ENCODE data around the gene RUNDC3A. TPM values are rescaled to one million over a fixed set of nuclear protein-coding genes. Genes with fewer than 3 reads are reported as not detected.

The RUNDC3A gene
- total RNA-seq, 4 donors from 2014 or later, result 0.54 to 1.5 (median 0.69) TPM; not detected in 1

DNA sequence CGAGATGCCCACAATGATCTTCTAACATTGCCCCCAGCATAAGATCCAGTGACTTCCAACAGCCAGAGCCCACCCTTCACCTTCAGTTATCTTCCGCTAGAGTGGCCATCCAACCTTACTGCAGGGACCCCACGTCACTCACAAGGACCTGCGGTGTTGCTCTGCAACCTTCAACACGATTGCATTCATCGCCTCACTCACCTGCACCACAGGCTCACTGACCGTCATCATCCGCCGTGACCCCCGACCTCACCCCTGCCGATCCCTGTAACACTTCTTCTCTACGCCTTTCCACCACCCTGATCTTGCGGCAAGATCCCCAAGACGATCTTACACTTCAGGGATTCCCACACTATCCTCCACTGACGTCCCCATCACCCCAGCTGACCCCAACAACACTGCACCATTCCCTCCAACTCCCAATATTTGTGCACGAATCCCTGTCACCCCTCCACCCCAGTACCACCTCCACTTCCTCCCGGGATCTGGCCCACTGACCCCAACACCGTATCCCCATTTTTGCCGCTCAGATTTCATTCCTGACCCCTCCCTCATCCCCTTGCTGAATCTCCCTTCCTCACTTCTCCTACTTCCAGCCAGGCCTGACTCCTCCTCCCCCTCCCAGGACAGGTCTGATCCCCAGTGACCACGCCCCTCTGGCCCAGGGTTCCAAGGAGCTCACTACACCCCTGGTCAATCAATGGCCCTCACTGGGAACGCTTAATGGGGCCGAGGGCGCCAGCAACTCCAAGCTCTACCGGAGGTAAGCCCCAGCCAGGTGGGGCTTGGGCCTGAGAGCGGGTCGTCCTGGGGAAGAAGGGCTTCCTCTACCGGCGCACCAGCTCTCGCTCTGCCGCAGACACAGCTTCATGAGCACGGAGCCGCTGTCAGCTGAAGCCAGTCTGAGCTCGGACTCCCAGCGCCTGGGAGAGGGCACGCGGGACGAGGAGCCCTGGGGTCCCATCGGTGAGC lies 7.6 kb downstream of the RUNDC3A start:
- H3K9me3 ChIP-seq, result no peaks in the 10 kb centered on the region
- H3K4me3 ChIP-seq, result no peak overlapping the region
- TF ChIP-seq, protein P1, sequence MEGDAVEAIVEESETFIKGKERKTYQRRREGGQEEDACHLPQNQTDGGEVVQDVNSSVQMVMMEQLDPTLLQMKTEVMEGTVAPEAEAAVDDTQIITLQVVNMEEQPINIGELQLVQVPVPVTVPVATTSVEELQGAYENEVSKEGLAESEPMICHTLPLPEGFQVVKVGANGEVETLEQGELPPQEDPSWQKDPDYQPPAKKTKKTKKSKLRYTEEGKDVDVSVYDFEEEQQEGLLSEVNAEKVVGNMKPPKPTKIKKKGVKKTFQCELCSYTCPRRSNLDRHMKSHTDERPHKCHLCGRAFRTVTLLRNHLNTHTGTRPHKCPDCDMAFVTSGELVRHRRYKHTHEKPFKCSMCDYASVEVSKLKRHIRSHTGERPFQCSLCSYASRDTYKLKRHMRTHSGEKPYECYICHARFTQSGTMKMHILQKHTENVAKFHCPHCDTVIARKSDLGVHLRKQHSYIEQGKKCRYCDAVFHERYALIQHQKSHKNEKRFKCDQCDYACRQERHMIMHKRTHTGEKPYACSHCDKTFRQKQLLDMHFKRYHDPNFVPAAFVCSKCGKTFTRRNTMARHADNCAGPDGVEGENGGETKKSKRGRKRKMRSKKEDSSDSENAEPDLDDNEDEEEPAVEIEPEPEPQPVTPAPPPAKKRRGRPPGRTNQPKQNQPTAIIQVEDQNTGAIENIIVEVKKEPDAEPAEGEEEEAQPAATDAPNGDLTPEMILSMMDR (IDR thresholded peaks at IDR 0.05), result no peak
- TF ChIP-seq POLR2A (IDR thresholded peaks at IDR 0.05) (no peak), POLR2AphosphoS5 (IDR thresholded peaks at IDR 0.05) (no peak), EP300 (IDR thresholded peaks at IDR 0.05) (no peak)
- WGBS, 2 donors (ENCODE audit: low coverage in 1 of 2), result 4 to 8% methylated on average over 14 to 19 of the region's 38 CpGs
- peaks cover 60% of the 10 kb centered on the region for H3K27me3 ChIP-seq
- no peak overlapping the region for H3K27ac ChIP-seq
- peaks cover 0 to 24% of the 10 kb centered on the region in 2 donors for H3K36me3 ChIP-seq
- H3K4me1 ChIP-seq, result peaks cover 0 to 22% (median 10%) of the 10 kb centered on the region in 3 donors
- no peak for ATAC-seq

DNA sequence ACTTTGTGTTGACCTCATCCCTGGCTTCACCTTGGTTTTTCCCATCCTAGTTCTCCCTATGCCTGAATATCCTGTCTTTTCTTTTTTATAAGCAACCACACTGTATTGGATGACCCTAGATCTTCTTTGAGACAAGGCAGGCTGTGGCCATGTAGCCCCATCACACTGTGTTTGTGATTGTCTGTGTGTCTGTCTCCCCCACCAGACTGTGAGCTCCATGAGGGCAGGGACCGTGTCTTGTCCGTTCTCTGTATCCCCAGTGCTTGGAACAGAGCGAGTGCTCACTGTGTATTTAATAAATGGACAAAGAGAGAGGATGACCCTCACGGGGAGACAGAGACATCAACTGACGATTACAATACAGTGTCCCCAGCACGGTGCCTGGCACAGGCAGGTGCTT lies 9.1 kb downstream of the RUNDC3A start:
- no peaks in the 10 kb centered on the region for H3K9me3 ChIP-seq
- 65% methylated on average over 3 of the region's 6 CpGs; no CpG with 5 or more reads in 1 of the 2 donors for WGBS, 2 donors (ENCODE audit: low coverage in 1 of 2)
- H3K36me3 ChIP-seq, result peaks cover 0 to 39% of the 10 kb centered on the region in 2 donors
- H3K4me1 ChIP-seq, result peaks cover 0 to 27% (median 10%) of the 10 kb centered on the region in 3 donors
- H3K27ac ChIP-seq, result no peak overlapping the region
- peaks cover 56% of the 10 kb centered on the region for H3K27me3 ChIP-seq
- no peak for ATAC-seq
- no peak overlapping the region for H3K4me3 ChIP-seq
- TF ChIP-seq EP300 (IDR thresholded peaks at IDR 0.05) (no peak), POLR2AphosphoS5 (IDR thresholded peaks at IDR 0.05) (no peak), POLR2A (IDR thresholded peaks at IDR 0.05) (no peak)
- TF ChIP-seq, protein P1 (IDR thresholded peaks at IDR 0.05), result no peak

DNA sequence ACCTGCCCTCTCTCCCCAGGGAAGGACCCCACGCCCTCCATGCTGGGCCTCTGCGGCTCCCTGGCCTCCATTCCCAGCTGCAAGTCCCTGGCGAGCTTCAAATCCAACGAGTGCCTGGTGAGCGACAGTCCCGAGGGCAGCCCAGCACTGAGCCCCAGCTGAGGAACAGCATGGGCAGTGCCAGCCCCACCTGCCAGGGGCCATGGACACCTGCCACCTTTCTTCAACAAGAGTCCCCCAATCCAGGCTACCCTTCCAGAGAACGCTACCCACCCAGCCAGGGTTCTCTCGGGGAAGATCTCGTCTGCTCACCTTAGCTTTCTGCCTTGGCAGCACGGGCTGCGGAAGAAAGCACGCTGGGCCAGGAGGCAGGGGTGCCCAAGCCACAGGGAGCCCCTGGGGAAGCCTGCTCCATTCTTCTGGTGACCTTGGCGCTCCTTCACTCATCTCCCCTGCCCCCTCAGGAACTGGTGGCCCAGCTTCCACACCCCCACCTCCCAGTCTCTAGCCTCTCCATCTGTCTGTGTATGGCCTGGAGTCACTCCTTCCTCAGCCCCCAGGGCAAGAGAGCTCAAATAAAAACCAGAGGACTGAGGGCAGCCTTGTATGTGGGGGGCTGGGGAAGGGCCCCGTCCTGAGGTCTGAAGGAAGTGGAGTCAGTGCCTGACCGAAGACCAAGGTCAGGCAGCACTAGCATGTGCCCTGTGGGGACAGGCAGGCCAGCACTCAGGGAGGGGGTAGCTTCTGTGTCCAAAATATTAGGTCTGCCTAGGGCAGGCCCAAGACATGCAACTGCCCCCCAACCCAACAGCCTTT lies 9.9 kb downstream of the RUNDC3A start:
- peaks cover 0 to 34% (median 12%) of the 10 kb centered on the region in 3 donors for H3K4me1 ChIP-seq
- H3K4me3 ChIP-seq, result no peak overlapping the region
- ATAC-seq, result no peak
- H3K36me3 ChIP-seq, result peaks cover 0 to 40% of the 10 kb centered on the region in 2 donors
- H3K9me3 ChIP-seq, result no peaks in the 10 kb centered on the region
- no peak overlapping the region for H3K27ac ChIP-seq
- TF ChIP-seq POLR2AphosphoS5 (IDR thresholded peaks at IDR 0.05), result no peak
- TF ChIP-seq EP300 (IDR thresholded peaks at IDR 0.05), result no peak
- TF ChIP-seq, protein P1 (IDR thresholded peaks at IDR 0.05), result no peak
- no peak for TF ChIP-seq POLR2A (IDR thresholded peaks at IDR 0.05)
- H3K27me3 ChIP-seq, result peaks cover 48% of the 10 kb centered on the region
- 40% methylated on average over 1 of the region's 15 CpGs for WGBS, 2 donors (ENCODE audit: low coverage in 1 of 2)

DNA sequence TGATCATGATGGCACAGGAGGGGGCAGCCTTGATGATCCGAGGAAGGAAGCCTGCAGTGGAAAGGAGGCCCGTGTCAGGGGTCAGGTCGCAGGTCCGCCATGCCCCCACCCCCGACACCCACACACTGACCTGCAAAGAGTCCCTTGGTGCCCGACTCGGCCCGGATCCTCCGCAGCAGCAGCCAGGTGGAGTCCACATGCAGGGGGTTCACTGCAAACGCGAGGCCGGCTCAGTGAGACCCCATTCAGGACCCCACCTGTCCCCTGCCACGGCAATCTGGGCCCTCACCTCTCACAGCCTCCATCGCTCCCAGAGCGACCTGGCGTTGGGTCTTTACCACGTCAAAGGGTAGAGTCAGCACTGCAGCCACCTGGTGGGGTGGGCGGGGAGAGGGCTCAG lies 11.7 kb downstream of the RUNDC3A start:
- WGBS, 2 donors (ENCODE audit: low coverage in 1 of 2), result no CpG with 5 or more reads among the region's 18 CpGs
- ATAC-seq, result no peak
- TF ChIP-seq POLR2AphosphoS5 (IDR thresholded peaks at IDR 0.05) (no peak), POLR2A (IDR thresholded peaks at IDR 0.05) (no peak), EP300 (IDR thresholded peaks at IDR 0.05) (no peak)
- TF ChIP-seq, protein P1 (IDR thresholded peaks at IDR 0.05), result no peak

More for the DNA sequence above, 11.7 kb downstream of the RUNDC3A start:
- H3K9me3 ChIP-seq, result no peaks in the 10 kb centered on the region
- H3K4me3 ChIP-seq, result no peak overlapping the region
- no peak overlapping the region for H3K27ac ChIP-seq
- peaks cover 0 to 40% (median 16%) of the 10 kb centered on the region in 3 donors for H3K4me1 ChIP-seq
- H3K36me3 ChIP-seq, result peaks cover 0 to 40% of the 10 kb centered on the region in 2 donors
- H3K27me3 ChIP-seq, result peaks cover 31% of the 10 kb centered on the region

All from gastroesophageal sphincter (tissue), 4 donors.